KOPT-K1 (cell line): ENCODE results near the gene SLC7A7.
A peak's percentile ranks its signal among the peaks of the same experiment; 100 is the strongest.
"Not testable (repeated sequence)": the region's sequence is repeated elsewhere in the genome, so short reads cannot be mapped to it uniquely, and the experiment has no call there.

Experiments
- H3K27ac ChIP-seq: fragments of 200-600 bp; sonication (generic); 2 replicates; pipeline ENCODE4 v1.5.1; 2016; ENCODE audit warnings: antibody characterized with exemption, mild to moderate bottlenecking, low read depth, low read length; ENCODE audit not compliant: poor library complexity, severe bottlenecking
- H3K36me3 ChIP-seq: fragments of 200-600 bp; sonication (generic); 2 replicates; pipeline ENCODE4 v1.5.1; 2017; ENCODE audit warnings: antibody characterized with exemption, mild to moderate bottlenecking, low read length, moderate library complexity; ENCODE audit not compliant: insufficient read depth
- H3K9me3 ChIP-seq: fragments of 200-600 bp; sonication (generic); 2 replicates; pipeline ENCODE4 v1.5.1; 2017; ENCODE audit warnings: antibody characterized with exemption, low read length, mild to moderate bottlenecking; ENCODE audit not compliant: insufficient read depth, poor library complexity, severe bottlenecking

SLC7A7 gene

GRCh38 chr14:22770481-22771187, 44.6 kb downstream of the SLC7A7 start:
- Histone ChIP-seq H3K36me3 (peaks cover 68% of the 10 kb centered on the region), H3K9me3 (no peaks in the 10 kb centered on the region), H3K27ac (no peak overlapping the region)

- Histone ChIP-seq H3K36me3 (peaks cover 57% of the 10 kb centered on the region), H3K27ac (no peak overlapping the region), H3K9me3 (no peaks in the 10 kb centered on the region)
Observed at GRCh38 chr14:22769369-22769768, 45.9 kb downstream of the SLC7A7 start.

GRCh38 chr14:22768947-22769346, 46.3 kb downstream of the SLC7A7 start:
- H3K36me3 ChIP-seq, result peaks cover 52% of the 10 kb centered on the region
- H3K27ac ChIP-seq, result no peak overlapping the region
- no peaks in the 10 kb centered on the region for H3K9me3 ChIP-seq

GRCh38 chr14:22767323-22767589, 48.0 kb downstream of the SLC7A7 start:
- peaks cover 36% of the 10 kb centered on the region for H3K36me3 ChIP-seq
- H3K27ac ChIP-seq, result peak overlapping the region; percentile 82

GRCh38 chr14:22766457-22767322, 48.5 kb downstream of the SLC7A7 start, which contains the start of gene OXA1L:
Gene OXA1L (plus strand): TSS chr14:22766688. CDS start chr14:22766702, 14 bp downstream.
- H3K9me3 ChIP-seq, result peaks cover 1% of the 10 kb centered on the region
- peak within 1 kb of the TSS; percentile 82 for H3K27ac ChIP-seq
- H3K36me3 ChIP-seq, result peaks cover 33% of the 10 kb centered on the region

More at GRCh38 chr14:22767323-22767589, 48.0 kb downstream of the SLC7A7 start:
- no peaks in the 10 kb centered on the region for H3K9me3 ChIP-seq

GRCh38 chr14:22764382-22764781, 50.9 kb downstream of the SLC7A7 start:
- peaks cover 10% of the 10 kb centered on the region for H3K36me3 ChIP-seq
- H3K27ac ChIP-seq, result no peak overlapping the region
- H3K9me3 ChIP-seq, result peaks cover 11% of the 10 kb centered on the region

GRCh38 chr14:22761734-22762133, 53.5 kb downstream of the SLC7A7 start:
- peaks cover 11% of the 10 kb centered on the region for H3K9me3 ChIP-seq
- no peak overlapping the region for H3K27ac ChIP-seq
- H3K36me3 ChIP-seq, result no peaks in the 10 kb centered on the region

- H3K27ac ChIP-seq, H3K36me3 ChIP-seq: not testable (repeated sequence)
- H3K9me3 ChIP-seq, result peaks cover 11% of the 10 kb centered on the region
Observed at GRCh38 chr14:22757972-22758650, 57.1 kb downstream of the SLC7A7 start.

- Histone ChIP-seq H3K9me3 (no peaks in the 10 kb centered on the region), H3K36me3 (no peaks in the 10 kb centered on the region), H3K27ac (no peak overlapping the region)
Observed at GRCh38 chr14:22753586-22753985, 61.6 kb downstream of the SLC7A7 start.

- Histone ChIP-seq H3K9me3 (no peaks in the 10 kb centered on the region), H3K27ac (no peak overlapping the region), H3K36me3 (no peaks in the 10 kb centered on the region)
Observed at GRCh38 chr14:22752422-22752821, 62.8 kb downstream of the SLC7A7 start.

GRCh38 chr14:22748631-22749068, 66.6 kb downstream of the SLC7A7 start:
- Histone ChIP-seq H3K27ac (no peak overlapping the region), H3K9me3 (no peaks in the 10 kb centered on the region), H3K36me3 (no peaks in the 10 kb centered on the region)

- H3K36me3 ChIP-seq, result no peaks in the 10 kb centered on the region
- H3K9me3 ChIP-seq, result no peaks in the 10 kb centered on the region
- H3K27ac ChIP-seq, result no peak overlapping the region
Observed at GRCh38 chr14:22748206-22748605, 67.0 kb downstream of the SLC7A7 start.

GRCh38 chr14:22747769-22748168, 67.5 kb downstream of the SLC7A7 start:
- Histone ChIP-seq H3K36me3 (no peaks in the 10 kb centered on the region), H3K27ac (no peak overlapping the region), H3K9me3 (no peaks in the 10 kb centered on the region)

GRCh38 chr14:22740020-22740419, 75.2 kb downstream of the SLC7A7 start:
- Histone ChIP-seq H3K27ac (no peak overlapping the region), H3K9me3 (peaks cover 8% of the 10 kb centered on the region), H3K36me3 (no peaks in the 10 kb centered on the region)

- Histone ChIP-seq H3K9me3 (peaks cover 8% of the 10 kb centered on the region), H3K27ac (no peak overlapping the region), H3K36me3 (no peaks in the 10 kb centered on the region)
Observed at GRCh38 chr14:22739423-22739822, 75.8 kb downstream of the SLC7A7 start.
